Ovary (tissue), 3 donors: ENCODE data around the gene LENEP.

Source experiments
- CTCF ChIP-seq, 3 donors: fragments of 450-650 bp in 2 of 3; fragments of 200-600 bp in 1 of 3; IDR thresholded peaks; one replicate each; pipeline versions ENCODE4 v1.5.1 to v1.8.0; 2016 to 2022; ENCODE audit warnings: antibody characterized with exemption in 3 of 3, mild to moderate bottlenecking in 1 of 3
- EP300 ChIP-seq: sonication (generic); formaldehyde crosslinking; IDR thresholded peaks from one replicate; pipeline ENCODE4 v1.6.1; 2017; ENCODE audit warnings: antibody characterized with exemption
- POLR2A ChIP-seq: fragments of 450-650 bp; IDR thresholded peaks from one replicate; pipeline ENCODE4 v1.6.1; 2017; ENCODE audit warnings: antibody characterized with exemption, mild to moderate bottlenecking, moderate library complexity
- donor health status: DM: no; HTN: no; CAD: no.

DNA sequence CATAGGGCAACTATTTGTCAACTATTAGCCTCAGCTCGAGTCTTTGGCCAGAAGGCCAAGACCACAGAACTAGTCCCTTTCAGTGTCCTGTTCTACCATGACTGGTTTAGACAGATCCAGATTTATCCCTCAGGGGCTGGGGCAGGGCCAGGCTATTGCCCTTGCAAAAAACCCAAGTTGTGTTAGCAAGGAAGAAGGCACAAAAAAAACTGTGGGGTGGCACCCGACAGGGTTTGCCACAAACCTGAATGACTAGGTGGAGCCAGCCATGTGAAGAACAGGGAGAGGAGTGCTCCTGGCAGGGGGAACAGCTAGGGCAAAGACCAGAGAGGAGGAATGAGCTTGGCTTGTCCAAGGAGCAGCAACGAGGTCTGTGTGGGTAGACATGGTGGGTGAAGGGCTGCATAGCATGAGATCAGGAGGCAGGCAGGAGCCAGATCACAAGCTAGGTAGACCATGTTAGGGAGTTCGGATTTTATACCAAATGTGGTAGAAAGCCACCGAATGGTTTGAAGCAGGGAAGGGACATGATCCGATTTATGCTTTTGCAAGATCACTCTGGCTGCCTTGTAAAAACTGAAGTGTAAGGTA lies 44.6 kb downstream of the LENEP start:
- no peak for TF ChIP-seq POLR2A
- TF ChIP-seq CTCF (IDR thresholded peaks at IDR 0.05): no peak
- TF ChIP-seq EP300: no peak
